NB4 (cell line): ENCODE measurements around the gene EIF4A3.
A peak's percentile ranks its signal among the peaks of the same experiment; 100 is the strongest.

Experiments
- DNase-seq: peaks from one replicate; pipeline ENCODE4 v3.0.0; 2010; ENCODE audit warnings: low read depth
- H3K4me3 ChIP-seq: one replicate; pipeline ENCODE4 v1.5.1; 2011; ENCODE audit warnings: mild to moderate bottlenecking, low read depth, low read length, moderate library complexity
- MYC ChIP-seq: IDR thresholded peaks from 2 replicates; pipeline ENCODE4 v1.6.1; 2011; ENCODE audit warnings: low read depth, low read length
- POLR2A ChIP-seq: IDR thresholded peaks from 2 replicates; pipeline ENCODE4 v1.6.1; 2011; ENCODE audit warnings: mild to moderate bottlenecking; ENCODE audit not compliant: insufficient read length; ENCODE audit errors: extremely low read depth
- TF ChIP-seq, protein P1 (sequence below): IDR thresholded peaks from 2 replicates; pipeline ENCODE4 v1.6.1; 2011; ENCODE audit warnings: low read depth, low read length
- TF ChIP-seq, protein P2 (sequence below): IDR thresholded peaks from one replicate; pipeline ENCODE4 v1.5.1; 2012; ENCODE audit warnings: low read depth, low read length

Gene EIF4A3

DNA sequence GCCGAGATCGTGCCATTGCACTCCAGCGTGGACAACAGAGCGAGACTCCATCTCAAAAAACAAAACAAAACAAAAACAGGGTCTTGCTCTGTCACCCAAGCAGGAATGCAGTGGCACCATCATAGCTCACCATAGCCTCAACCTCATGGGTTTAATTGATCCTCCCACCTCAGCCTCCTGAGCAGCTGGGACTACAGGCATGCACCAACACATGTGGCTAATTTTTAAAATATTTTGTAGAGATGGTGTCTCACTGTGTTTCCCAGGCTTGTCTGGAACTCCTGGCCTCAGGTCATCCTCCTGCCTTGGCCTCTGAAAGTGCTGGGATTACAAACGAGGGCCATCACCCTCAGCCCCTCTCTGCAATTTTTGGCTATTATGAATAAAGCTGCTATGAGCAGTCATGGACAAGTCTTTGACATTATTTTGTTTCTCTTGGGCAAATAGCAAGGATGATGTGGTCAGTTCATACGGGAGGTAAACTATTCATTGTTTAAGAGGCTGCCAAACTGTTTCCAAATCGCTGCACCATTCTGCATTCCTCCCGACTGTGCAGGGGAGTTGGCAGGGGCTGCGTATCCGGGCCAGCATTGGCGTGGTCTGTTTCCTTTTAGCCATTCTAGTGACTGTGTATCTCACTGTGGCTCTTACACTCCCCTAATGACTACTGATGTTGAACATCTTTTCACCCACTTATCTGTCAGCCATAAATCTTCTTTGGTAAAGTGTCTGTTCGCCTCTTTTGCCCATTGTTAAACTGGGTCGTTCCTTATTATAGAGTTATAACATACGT is 21.1 kb downstream of the EIF4A3 start:
- TF ChIP-seq, protein P1, sequence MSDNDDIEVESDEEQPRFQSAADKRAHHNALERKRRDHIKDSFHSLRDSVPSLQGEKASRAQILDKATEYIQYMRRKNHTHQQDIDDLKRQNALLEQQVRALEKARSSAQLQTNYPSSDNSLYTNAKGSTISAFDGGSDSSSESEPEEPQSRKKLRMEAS: no peak
- TF ChIP-seq POLR2A (no peak), MYC (no peak)
- TF ChIP-seq, protein P2, sequence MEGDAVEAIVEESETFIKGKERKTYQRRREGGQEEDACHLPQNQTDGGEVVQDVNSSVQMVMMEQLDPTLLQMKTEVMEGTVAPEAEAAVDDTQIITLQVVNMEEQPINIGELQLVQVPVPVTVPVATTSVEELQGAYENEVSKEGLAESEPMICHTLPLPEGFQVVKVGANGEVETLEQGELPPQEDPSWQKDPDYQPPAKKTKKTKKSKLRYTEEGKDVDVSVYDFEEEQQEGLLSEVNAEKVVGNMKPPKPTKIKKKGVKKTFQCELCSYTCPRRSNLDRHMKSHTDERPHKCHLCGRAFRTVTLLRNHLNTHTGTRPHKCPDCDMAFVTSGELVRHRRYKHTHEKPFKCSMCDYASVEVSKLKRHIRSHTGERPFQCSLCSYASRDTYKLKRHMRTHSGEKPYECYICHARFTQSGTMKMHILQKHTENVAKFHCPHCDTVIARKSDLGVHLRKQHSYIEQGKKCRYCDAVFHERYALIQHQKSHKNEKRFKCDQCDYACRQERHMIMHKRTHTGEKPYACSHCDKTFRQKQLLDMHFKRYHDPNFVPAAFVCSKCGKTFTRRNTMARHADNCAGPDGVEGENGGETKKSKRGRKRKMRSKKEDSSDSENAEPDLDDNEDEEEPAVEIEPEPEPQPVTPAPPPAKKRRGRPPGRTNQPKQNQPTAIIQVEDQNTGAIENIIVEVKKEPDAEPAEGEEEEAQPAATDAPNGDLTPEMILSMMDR: no peak
- H3K4me3 ChIP-seq: no peak overlapping the region
- DNase-seq: no peak

DNA sequence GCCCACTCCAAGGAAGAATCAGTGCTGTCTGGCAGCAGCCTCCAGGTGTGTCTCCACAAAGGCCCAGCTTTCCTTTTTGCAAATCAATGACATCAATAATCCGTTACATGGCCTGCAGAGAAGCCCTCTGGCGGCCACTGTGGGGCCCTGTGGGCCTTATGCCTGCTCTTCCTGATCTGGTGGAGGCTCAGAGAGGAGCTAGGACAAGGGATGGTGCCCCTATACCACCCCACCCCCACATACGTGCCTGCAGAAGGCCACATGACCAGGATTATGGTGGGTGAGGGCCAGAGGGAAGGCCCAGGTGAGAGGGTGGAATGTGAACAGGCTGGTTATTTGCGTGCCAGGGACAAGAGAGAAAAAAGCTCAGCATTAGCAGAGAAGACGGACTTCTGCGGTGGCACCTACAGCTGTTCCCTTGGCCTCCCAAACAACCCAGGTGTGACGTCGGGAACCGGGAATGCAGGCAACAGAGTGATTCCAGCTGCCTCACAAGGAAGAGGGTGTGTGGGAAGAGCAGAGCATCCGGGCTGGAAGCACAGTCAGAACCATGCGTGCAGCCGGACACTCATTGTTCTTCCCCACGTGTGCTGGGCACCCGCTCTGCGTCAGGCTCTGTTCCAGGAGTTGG is 22.5 kb downstream of the EIF4A3 start:
- no peak for DNase-seq
- no peak overlapping the region for H3K4me3 ChIP-seq
- TF ChIP-seq POLR2A (no peak), MYC (no peak)
- TF ChIP-seq, protein P2: peak; percentile 23
- TF ChIP-seq, protein P1: no peak

GRCh38 chr17:80123791-80124190 is 23.1 kb downstream of the EIF4A3 start:
- H3K4me3 ChIP-seq: no peak overlapping the region
- no peak for TF ChIP-seq MYC
- TF ChIP-seq, protein P2: no peak
- TF ChIP-seq, protein P1: no peak
- TF ChIP-seq POLR2A: no peak
- DNase-seq: no peak

GRCh38 chr17:80122926-80123505 is 23.9 kb downstream of the EIF4A3 start:
- no peak for DNase-seq
- no peak overlapping the region for H3K4me3 ChIP-seq
- TF ChIP-seq MYC: no peak
- TF ChIP-seq, protein P1: no peak
- no peak for TF ChIP-seq POLR2A
- TF ChIP-seq, protein P2: no peak

DNA sequence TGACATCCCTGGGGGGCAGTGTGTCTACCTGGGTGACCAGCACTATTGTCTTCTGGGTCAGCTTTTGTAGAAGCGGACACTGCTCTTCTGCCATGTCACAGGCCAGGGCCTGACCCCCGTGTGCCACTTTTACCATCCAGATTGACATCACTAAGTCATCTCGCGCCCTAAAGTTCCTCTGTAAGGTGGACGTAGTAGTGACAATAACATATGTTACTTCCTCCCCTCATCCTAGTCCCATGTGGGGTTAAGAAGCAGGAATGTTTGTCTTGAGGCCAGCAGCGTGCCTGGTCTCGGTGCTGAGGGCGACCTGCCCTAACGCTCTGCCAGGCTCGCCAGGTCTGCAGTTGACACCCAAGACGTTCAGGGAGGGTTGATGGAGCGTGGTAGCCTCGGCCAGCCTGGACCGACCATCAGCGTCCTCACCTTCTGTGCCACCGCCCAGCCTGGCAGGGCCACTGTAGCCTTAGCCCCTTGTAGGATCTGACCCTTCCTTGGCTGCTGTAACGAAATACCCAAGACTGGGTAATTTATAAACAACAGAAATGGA is 24.8 kb downstream of the EIF4A3 start:
- no peak for DNase-seq
- TF ChIP-seq MYC (no peak), POLR2A (no peak)
- TF ChIP-seq, protein P2: no peak
- TF ChIP-seq, protein P1: no peak
- H3K4me3 ChIP-seq: no peak overlapping the region
